K562 (cell line): ENCODE data around the gene CCNYL1.

Source experiments
- BCL6 ChIP-seq: fragments of 250-450 bp; sonication (Bioruptor Pico); IDR thresholded peaks from 2 replicates; pipeline ENCODE4 v1.4.0; 2020
- MEF2A ChIP-seq: IDR thresholded peaks from 2 replicates; pipeline ENCODE4 v1.6.1; 2011; ENCODE audit warnings: low read depth, mild to moderate bottlenecking, low read length, moderate library complexity; ENCODE audit not compliant: control insufficient read depth
- NFRKB ChIP-seq: fragments of 450-650 bp; IDR thresholded peaks from 2 replicates; pipeline ENCODE4 v1.6.1; 2016; ENCODE audit warnings: low read depth
- POLR2AphosphoS5 ChIP-seq: IDR thresholded peaks from 2 replicates; pipeline ENCODE4 v1.6.1; 2011; ENCODE audit warnings: mild to moderate bottlenecking, low read depth, low read length, moderate library complexity; ENCODE audit not compliant: control insufficient read depth, insufficient read depth
- RFX5 ChIP-seq: IDR thresholded peaks from 2 replicates; pipeline ENCODE4 v1.6.1; 2011; ENCODE audit warnings: low read depth, mild to moderate bottlenecking, improper control_type of control experiment, low read length
- SMAD3 ChIP-seq: fragments of 450-650 bp; formaldehyde crosslinking; conservative IDR thresholded peaks from 2 replicates; pipeline ENCODE4 v1.4.0; 2020; ENCODE audit warnings: mild to moderate bottlenecking
- ZBTB17 ChIP-seq: fragments of 450-650 bp; formaldehyde crosslinking; IDR thresholded peaks from 2 replicates; pipeline ENCODE4 v1.4.0; 2020; ENCODE audit warnings: mild to moderate bottlenecking
- ZBTB7A ChIP-seq: IDR thresholded peaks from 2 replicates; pipeline ENCODE4 v1.6.1; 2011; ENCODE audit warnings: low read depth, mild to moderate bottlenecking, low read length, moderate library complexity, borderline replicate concordance; ENCODE audit not compliant: control insufficient read depth
- ZNF12 ChIP-seq: sonication (generic); formaldehyde crosslinking; IDR thresholded peaks from 2 replicates; pipeline ENCODE4 v1.4.0; 2020; ENCODE audit warnings: mild to moderate bottlenecking, missing genetic modification reagents
- ZNF121 ChIP-seq: sonication (generic); formaldehyde crosslinking; conservative IDR thresholded peaks from 2 replicates; pipeline ENCODE4 v1.8.0; 2022; ENCODE audit warnings: missing genetic modification reagents
- TF ChIP-seq, protein P1 (sequence below): sonication (generic); formaldehyde crosslinking; IDR thresholded peaks from 2 replicates; pipeline ENCODE4 v1.8.0; 2023; ENCODE audit warnings: missing genetic modification reagents, mild to moderate bottlenecking, borderline replicate concordance

DNA sequence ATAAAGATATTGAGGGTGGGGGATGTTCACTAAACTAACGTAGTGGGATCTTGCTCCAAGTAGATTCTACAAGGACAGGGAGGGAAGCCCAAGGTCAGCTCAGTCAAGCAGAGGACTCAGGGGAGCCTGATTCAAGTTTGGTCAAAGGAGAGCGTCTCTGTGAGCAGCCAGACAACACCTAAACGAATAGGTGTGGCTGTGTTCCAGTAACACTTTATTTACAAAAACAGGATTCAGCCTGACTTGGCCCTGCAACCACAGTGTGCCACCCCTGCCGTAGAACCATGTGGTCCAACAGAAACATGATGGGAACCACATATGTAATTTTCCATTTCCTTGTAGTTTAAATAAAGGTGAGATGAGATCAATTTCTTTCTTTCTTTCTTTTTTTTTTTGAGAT, 76.4 kb downstream of the CCNYL1 start:
- TF ChIP-seq ZNF12 (CRISPR knock-in tag) (no peak), POLR2AphosphoS5 (no peak), ZNF121 (CRISPR knock-in tag) (no peak), NFRKB (no peak), ZBTB17 (CRISPR knock-in tag) (no peak), MEF2A (no peak), SMAD3 (CRISPR knock-in tag) (no peak), ZBTB7A (no peak), RFX5 (no peak), BCL6 (CRISPR knock-in tag) (no peak)
- TF ChIP-seq, protein P1, sequence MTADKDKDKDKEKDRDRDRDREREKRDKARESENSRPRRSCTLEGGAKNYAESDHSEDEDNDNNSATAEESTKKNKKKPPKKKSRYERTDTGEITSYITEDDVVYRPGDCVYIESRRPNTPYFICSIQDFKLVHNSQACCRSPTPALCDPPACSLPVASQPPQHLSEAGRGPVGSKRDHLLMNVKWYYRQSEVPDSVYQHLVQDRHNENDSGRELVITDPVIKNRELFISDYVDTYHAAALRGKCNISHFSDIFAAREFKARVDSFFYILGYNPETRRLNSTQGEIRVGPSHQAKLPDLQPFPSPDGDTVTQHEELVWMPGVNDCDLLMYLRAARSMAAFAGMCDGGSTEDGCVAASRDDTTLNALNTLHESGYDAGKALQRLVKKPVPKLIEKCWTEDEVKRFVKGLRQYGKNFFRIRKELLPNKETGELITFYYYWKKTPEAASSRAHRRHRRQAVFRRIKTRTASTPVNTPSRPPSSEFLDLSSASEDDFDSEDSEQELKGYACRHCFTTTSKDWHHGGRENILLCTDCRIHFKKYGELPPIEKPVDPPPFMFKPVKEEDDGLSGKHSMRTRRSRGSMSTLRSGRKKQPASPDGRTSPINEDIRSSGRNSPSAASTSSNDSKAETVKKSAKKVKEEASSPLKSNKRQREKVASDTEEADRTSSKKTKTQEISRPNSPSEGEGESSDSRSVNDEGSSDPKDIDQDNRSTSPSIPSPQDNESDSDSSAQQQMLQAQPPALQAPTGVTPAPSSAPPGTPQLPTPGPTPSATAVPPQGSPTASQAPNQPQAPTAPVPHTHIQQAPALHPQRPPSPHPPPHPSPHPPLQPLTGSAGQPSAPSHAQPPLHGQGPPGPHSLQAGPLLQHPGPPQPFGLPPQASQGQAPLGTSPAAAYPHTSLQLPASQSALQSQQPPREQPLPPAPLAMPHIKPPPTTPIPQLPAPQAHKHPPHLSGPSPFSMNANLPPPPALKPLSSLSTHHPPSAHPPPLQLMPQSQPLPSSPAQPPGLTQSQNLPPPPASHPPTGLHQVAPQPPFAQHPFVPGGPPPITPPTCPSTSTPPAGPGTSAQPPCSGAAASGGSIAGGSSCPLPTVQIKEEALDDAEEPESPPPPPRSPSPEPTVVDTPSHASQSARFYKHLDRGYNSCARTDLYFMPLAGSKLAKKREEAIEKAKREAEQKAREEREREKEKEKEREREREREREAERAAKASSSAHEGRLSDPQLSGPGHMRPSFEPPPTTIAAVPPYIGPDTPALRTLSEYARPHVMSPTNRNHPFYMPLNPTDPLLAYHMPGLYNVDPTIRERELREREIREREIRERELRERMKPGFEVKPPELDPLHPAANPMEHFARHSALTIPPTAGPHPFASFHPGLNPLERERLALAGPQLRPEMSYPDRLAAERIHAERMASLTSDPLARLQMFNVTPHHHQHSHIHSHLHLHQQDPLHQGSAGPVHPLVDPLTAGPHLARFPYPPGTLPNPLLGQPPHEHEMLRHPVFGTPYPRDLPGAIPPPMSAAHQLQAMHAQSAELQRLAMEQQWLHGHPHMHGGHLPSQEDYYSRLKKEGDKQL: no peak
